GM18507 (cell line): ENCODE results near the gene SEMA3D.

Source experiments
- DNase-seq: peaks from one replicate; pipeline ENCODE4 v3.0.0; 2011; ENCODE audit warnings: low read depth; ENCODE audit not compliant: insufficient read length; ENCODE audit errors: extremely low spot score
- FAIRE-seq: peaks from 2 replicates; lab custom pipeline; 2011; peaks lifted over from hg19 to GRCh38; lab: Jason Lieb, UNC

Gene SEMA3D

DNA sequence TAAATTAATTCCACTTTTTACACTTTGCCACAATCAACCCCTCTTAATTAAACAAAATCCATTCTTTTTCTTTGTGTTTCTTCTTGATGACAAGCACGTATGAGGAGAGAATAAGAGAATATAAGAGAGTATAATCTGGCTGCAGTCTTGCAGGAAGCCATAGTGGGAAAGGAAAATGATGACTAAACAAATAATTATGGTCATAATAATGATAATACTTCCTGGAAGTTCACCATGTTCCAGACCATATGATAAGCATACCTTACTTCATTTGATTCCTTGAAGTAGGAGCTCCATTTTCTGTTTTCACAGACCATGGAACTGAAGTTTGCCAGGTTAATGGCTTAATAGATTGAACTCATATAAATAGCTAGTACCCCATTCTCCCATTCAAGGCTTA is 237.8 kb downstream of the SEMA3D start:
- DNase-seq (no peak), FAIRE-seq (no peak)

DNA sequence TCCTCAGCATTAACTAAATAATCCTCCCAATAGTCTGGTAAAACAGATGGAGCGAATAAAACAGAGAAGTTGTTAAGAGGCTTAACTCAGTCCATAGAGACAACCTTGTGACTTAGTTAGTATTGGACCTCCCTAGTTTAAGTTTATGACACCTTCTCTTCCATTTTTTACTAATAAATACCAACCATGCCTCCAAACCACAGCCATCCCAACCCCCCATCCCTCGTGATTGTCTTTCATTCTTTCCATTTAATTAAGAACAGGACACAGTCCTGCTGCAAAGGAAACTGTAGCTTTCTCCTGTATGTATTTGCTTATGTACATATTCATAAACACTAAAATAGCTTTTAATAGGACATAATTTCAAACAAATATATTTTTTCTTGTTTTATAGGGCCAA is 238.2 kb downstream of the SEMA3D start:
- no peak for FAIRE-seq
- no peak for DNase-seq

DNA sequence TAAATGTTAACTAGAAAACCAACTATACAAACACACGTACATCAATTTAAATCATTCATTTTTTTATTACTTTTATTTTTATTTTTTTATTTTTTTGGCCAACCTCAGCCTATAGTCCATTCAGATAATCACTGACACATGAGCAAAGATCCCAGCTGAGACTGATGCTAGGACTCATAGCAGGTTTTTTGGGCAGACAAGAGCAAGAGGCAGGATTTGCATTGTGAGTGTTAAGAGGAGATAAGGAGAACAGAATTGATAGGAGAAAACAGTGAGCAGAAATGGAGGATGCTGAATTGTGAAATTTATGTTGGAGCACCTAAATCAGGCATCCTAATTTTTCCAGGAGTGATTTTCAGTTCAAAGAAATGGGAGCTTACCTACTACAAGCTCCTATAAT is 240.3 kb downstream of the SEMA3D start:
- no peak for DNase-seq
- FAIRE-seq: no peak
